ENCODE measurements around the gene ZNF625. TPM values are rescaled to one million over a fixed set of nuclear protein-coding genes. Genes with fewer than 3 reads are reported as not detected.

The ZNF625 gene
- total and polyA plus RNA-seq, 5 donors, result 1.2 to 7.0 (median 5.1) TPM

DNA sequence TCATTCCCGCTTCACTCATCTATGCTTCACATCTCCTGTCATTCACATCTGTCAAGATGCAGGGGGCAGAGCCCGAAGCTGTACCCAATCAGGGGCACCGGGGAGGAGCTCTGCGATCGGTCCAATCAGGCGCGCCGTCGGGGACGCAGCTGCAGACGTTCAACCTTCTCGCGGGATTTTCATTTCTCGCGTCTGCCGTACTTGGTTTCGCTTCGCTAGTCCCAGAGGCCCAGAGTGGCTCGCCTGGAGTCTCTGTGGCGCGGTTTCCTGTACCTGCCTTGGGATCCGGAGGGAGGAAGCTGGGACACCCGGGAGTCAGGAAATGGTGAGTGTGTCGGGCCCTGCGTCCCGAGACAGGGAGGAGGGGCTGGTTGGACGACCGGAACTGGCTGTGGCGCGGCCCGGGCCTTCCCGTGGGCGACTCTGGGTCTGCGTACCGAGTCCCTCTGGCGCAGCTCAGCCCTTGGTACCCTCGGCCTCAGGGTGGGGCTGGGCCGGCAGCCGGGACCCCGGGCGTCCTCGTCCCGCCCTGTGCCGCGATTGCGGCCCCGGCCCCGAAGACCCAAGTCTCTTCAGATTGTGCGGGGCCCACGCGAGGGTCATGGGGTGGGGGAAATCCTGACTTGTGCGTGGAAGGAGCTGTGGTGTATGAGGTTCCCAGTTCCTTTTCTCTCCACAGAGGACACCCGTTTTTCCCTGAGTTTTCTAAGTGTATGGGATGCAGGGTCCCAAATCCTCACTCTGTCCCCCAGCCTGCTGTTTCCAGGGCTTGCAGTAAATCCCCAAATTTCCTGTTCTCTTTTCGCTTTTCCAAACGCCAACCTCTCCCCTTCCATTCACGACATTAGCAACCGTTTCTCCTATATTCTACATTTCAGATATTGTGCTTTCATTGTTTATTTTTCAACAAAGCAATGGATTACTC lies 6.6 kb upstream of the ZNF625 start, which contains the start of gene ZNF136:
Gene ZNF136 (plus strand): TSS at position 215 of the 925 bp plus-strand sequence. CDS start 108 bp downstream, at position 323.
- peak within 1 kb of the TSS; percentile 88 for H3K4me3 ChIP-seq (ENCODE audit: low read length)
- H3K4me1 ChIP-seq (ENCODE audit: control insufficient read depth, insufficient read depth, low read length), result no peaks in the 10 kb centered on the region
- intact Hi-C loops (cut with DNase I), result no loop called here
- ATAC-seq (peak; percentile 98 to 99), DNase-seq (peak; percentile 96 to 97 (median 97))
- WGBS, result under 1% methylated on average over 57 of the region's 57 CpGs
- no peaks in the 10 kb centered on the region for H3K27me3 ChIP-seq (ENCODE audit: control insufficient read depth, insufficient read depth)
- peak within 1 kb of the TSS; percentile 98 for H3K27ac ChIP-seq (ENCODE audit: low read length)
- no peaks in the 10 kb centered on the region for H3K9me3 ChIP-seq (ENCODE audit: control insufficient read depth, low read length)

DNA sequence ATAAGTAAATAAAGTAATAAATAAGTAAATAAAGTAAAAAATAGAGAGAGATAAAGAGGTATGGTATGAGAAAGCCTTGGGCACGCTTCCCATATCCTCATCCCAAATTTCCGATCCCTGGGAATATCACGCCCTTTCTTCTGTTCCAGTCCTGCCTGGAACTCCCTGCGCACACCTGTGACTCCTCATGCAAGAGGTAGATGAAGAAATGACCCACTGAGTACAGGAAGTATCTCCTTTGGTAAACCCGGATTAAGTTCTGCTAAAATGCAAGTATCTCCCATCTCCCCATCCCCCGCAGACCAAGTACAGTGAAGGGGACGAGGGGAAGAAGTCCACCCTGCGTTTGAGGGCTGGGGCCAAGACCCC lies 6.0 kb upstream of the ZNF625 start:
- intact Hi-C loops (cut with DNase I), result no loop called here
- no peak for DNase-seq
- no peaks in the 10 kb centered on the region for H3K9me3 ChIP-seq (ENCODE audit: control insufficient read depth, low read length)
- H3K4me3 ChIP-seq (ENCODE audit: low read length), result peak overlapping the region; percentile 88
- no peaks in the 10 kb centered on the region for H3K4me1 ChIP-seq (ENCODE audit: control insufficient read depth, insufficient read depth, low read length)
- no peaks in the 10 kb centered on the region for H3K27me3 ChIP-seq (ENCODE audit: control insufficient read depth, insufficient read depth)
- no peak for ATAC-seq
- H3K27ac ChIP-seq (ENCODE audit: low read length), result peak overlapping the region; percentile 45
- 16% methylated on average over 8 of the region's 8 CpGs for WGBS

DNA sequence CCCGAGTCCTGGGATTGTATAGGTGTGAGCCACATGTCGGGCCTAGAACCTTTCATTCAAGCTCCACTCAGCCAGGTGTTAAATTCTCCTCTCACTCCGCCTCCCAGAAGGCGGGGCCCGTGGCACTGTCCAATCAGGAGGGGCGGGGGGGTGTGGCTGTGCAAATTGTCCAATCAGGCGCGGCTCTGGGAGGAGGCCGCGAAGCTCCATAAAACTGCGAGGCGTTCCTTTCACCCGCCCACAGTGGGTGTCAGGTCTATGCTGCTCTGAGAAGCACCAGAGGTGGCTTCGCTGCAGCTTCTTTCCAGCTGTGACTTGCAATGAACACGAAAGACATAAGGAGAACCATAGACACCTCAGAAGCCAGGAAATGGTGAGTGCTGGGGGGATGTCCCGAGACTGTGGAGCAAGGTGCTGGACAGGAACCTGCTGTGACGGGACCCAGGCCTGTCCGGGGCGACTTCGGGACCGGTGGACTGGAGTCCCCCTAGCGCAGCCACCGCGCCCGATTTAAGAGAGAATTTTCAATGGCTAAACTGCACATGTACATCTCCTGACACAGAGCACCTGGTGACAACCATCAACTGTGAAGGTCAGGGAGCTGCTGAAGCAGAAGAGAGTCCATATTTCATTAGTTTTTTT lies 3.4 kb upstream of the ZNF625 start:
- Histone ChIP-seq H3K4me3 (ENCODE audit: low read length) (no peak overlapping the region), H3K27ac (ENCODE audit: low read length) (no peak overlapping the region), H3K4me1 (ENCODE audit: control insufficient read depth, insufficient read depth, low read length) (peaks cover 2% of the 10 kb centered on the region), H3K9me3 (ENCODE audit: control insufficient read depth, low read length) (no peaks in the 10 kb centered on the region), H3K27me3 (ENCODE audit: control insufficient read depth, insufficient read depth) (no peaks in the 10 kb centered on the region)
- intact Hi-C loops (cut with DNase I), result no loop called here
- no peak for ATAC-seq
- no peak for DNase-seq
- 94% methylated on average over 25 of the region's 25 CpGs for WGBS

DNA sequence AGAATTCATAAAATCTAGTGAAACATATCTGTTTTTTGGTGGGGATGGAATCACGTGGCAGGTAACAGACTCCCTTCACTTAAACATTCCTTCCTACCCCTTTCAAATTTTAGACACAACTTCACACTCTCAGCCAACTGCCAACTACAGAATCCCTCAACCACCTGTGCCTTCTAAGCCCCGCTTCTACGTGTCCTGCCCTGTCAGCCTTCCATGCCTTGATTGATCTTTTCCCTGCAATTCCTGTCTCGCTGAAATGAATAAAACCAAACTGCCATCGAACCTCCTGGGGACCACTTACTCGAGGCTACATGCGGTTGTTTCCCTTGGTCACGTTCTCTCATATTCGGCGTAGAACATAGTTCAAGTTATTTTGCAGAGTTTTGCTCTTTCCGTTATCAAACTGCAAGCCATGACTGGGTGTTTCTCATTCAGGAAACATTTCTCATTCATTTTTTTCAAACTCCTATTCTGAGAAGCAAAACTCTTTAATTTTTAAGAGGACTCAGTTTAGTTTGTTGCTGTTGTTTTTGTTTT lies 1.1 kb downstream of the ZNF625 start:
- intact Hi-C loops (cut with DNase I), result no loop called here
- no peak for DNase-seq
- H3K27me3 ChIP-seq (ENCODE audit: control insufficient read depth, insufficient read depth), result no peaks in the 10 kb centered on the region
- H3K9me3 ChIP-seq (ENCODE audit: control insufficient read depth, low read length), result no peaks in the 10 kb centered on the region
- WGBS, result 17% methylated on average over 11 of the region's 11 CpGs
- H3K4me3 ChIP-seq (ENCODE audit: low read length), result peak overlapping the region; percentile 98
- H3K27ac ChIP-seq (ENCODE audit: low read length), result no peak overlapping the region
- ATAC-seq, result no peak
- peaks cover 2% of the 10 kb centered on the region for H3K4me1 ChIP-seq (ENCODE audit: control insufficient read depth, insufficient read depth, low read length)

DNA sequence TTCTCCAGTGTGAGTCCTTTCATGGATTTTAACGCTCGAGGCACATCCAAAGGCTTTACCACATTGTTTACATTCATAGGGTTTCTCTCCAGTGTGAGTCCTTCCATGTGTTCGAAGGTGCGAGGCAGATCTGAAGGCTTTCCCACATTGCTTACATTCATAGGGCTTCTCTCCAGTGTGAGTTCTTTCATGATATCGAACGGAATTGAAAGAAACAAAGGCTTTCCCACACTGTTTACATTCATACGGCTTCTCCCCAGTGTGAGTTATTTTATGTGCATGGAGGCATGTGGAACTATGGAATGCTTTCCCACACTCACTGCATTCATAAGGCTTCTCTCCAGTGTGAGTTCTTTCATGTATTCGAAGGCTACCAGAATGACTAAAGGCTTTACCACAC lies 11.2 kb downstream of the ZNF625 start:
- intact Hi-C loops (cut with DNase I), result loop anchor here in 2 of 4 donors (10.0 kb wide), 3 partner anchors 91 to 221 kb away; partner anchors contain the start of genes ZNF700 (in 1 of the 2) and ZNF878 (in 1 of the 2)
- H3K9me3 ChIP-seq (ENCODE audit: control insufficient read depth, low read length), result peaks cover 1% of the 10 kb centered on the region
- 96% methylated on average over 8 of the region's 8 CpGs for WGBS

DNA sequence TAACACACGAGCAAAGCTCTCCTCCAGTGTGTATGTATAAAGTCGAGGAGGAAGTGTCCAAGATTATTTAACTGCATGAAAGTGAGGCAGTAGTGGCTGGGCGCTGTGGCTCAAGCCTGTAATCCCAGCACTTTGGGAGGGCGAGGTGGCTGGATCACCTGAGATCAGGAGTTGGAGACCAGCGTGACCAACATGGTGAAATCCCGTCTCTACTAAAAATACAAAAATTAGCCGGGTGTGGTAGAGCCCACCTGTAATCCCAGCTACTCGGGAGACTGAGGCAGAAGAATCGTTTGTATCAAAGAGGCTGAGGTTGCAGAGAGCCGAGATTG lies 15.2 kb downstream of the ZNF625 start:
- WGBS, result 56% methylated on average over 10 of the region's 10 CpGs
- no peak for DNase-seq
- intact Hi-C loops (cut with DNase I), result loop anchor here (2.0 to 10.0 kb wide), 8 partner anchors 49 to 344 kb away; partner anchors contain the start of genes ZNF491 (in 1 of the 4), ZNF700 (in 1 of the 4) and ZNF878 (in 1 of the 4)

More for the DNA sequence above, 11.2 kb downstream of the ZNF625 start:
- Histone ChIP-seq H3K27ac (ENCODE audit: low read length) (no peak overlapping the region), H3K27me3 (ENCODE audit: control insufficient read depth, insufficient read depth) (no peaks in the 10 kb centered on the region), H3K4me1 (ENCODE audit: control insufficient read depth, insufficient read depth, low read length) (peaks cover 2% of the 10 kb centered on the region), H3K4me3 (ENCODE audit: low read length) (no peak overlapping the region)
- DNase-seq, result no peak
- no peak for ATAC-seq

DNA sequence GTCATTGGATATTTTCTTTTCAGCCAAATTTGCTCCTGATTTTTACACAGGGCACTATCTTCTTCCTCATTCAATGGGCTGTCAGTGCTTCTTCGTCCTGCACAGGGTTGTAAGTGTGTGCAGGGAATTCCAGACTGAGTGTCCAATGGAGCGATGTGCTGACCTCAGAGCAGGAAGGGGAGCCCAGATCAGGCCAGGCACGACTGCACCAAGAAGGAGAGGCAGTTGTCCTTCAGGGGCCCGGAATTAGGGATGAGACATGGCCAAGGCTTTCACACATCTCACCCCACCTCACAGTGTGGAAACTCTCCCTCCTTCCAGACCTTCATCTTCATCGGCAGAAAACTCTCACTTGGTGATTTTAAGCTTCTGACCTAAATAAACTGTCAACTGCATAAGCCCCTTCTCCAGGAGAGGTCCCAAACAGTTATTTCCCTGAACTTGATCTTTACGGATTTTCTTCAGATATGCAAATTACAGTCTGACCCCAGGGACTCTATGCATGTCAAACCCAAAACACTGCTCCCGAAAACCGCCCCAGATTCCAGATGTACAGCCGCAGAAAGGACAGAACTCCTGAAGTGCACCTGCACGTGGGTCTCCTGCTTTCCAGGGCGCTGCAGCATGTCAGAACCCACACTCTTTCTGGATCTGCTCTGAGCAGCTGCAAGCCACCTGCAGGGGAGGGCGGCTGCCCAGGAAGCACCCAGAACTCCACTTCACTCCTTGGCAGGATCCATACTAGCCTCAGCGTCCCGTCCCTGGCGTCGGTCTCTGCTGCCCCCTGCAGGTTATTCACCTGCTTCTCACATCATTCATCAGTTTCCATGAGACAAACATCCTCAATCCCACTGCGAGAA lies 15.8 kb downstream of the ZNF625 start:
- Histone ChIP-seq H3K4me1 (ENCODE audit: control insufficient read depth, insufficient read depth, low read length) (peaks cover 4% of the 10 kb centered on the region), H3K9me3 (ENCODE audit: control insufficient read depth, low read length) (peaks cover 1% of the 10 kb centered on the region), H3K4me3 (ENCODE audit: low read length) (peak overlapping the region; percentile 98), H3K27ac (ENCODE audit: low read length) (no peak overlapping the region), H3K27me3 (ENCODE audit: control insufficient read depth, insufficient read depth) (no peaks in the 10 kb centered on the region)
- 4% methylated on average over 17 of the region's 17 CpGs for WGBS
- ATAC-seq (peak; percentile 92), DNase-seq (peak; percentile 87 to 94 (median 94))
- intact Hi-C loops (cut with DNase I), result loop anchor here (2.0 to 10.0 kb wide), 8 partner anchors 48 to 343 kb away; partner anchors contain the start of genes ZNF491 (in 1 of the 4), ZNF700 (in 1 of the 4) and ZNF878 (in 1 of the 4)

More for the DNA sequence above, 15.2 kb downstream of the ZNF625 start:
- H3K27ac ChIP-seq (ENCODE audit: low read length), result no peak overlapping the region
- peaks cover 4% of the 10 kb centered on the region for H3K4me1 ChIP-seq (ENCODE audit: control insufficient read depth, insufficient read depth, low read length)
- no peaks in the 10 kb centered on the region for H3K27me3 ChIP-seq (ENCODE audit: control insufficient read depth, insufficient read depth)
- H3K4me3 ChIP-seq (ENCODE audit: low read length), result no peak overlapping the region
- H3K9me3 ChIP-seq (ENCODE audit: control insufficient read depth, low read length), result peaks cover 1% of the 10 kb centered on the region
- no peak for ATAC-seq

DNA sequence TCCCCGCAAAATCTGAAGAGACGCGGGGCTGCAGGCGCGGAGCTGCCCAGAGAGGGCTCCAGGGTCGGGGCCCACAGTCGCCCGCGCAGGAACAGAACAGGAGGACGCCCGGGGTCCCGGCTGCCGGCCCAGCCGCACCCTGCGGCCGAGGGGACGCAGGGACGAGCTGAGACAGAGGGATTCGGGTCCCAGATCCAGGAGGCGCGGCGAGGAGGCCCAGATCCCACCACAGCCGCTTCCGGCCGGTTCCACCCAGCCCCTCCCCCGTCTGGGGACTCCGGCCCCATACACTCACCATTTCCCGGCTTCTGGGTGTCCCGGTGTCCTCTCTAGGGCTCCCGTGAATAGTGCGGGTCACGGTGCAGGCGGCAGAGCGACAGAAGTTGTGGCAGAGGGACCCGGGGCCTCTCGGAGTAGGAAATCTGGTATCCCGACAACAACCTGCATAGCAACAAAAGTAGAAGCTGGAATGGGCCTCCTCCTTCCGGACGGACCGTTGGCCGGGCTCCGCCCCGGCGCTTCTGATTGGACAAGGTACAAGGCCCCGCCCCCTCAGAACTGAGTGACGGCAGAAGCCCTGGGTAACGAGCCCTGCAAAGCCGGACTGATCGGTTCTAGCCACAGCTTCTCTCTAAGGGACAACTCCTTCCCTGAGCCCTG lies 16.5 kb downstream of the ZNF625 start, which contains the start of gene ZNF20:
Gene ZNF20 (minus strand): TSS at position 466 of the 660 bp plus-strand sequence. CDS start 168 bp downstream, at position 298.
- DNase-seq (peak; percentile 95 to 98 (median 98)), ATAC-seq (peak; percentile 99 to 100)
- peak within 1 kb of the TSS; percentile 98 for H3K4me3 ChIP-seq (ENCODE audit: low read length)
- H3K4me1 ChIP-seq (ENCODE audit: control insufficient read depth, insufficient read depth, low read length), result peaks cover 4% of the 10 kb centered on the region
- peak within 1 kb of the TSS; percentile 88 for H3K27ac ChIP-seq (ENCODE audit: low read length)
- intact Hi-C loops (cut with DNase I), result loop anchor here (2.0 to 10.0 kb wide), 8 partner anchors 48 to 343 kb away; partner anchors contain the start of genes ZNF491 (in 1 of the 4), ZNF700 (in 1 of the 4) and ZNF878 (in 1 of the 4)
- no peaks in the 10 kb centered on the region for H3K9me3 ChIP-seq (ENCODE audit: control insufficient read depth, low read length)
- no peaks in the 10 kb centered on the region for H3K27me3 ChIP-seq (ENCODE audit: control insufficient read depth, insufficient read depth)
- WGBS, result under 1% methylated on average over 49 of the region's 49 CpGs

DNA sequence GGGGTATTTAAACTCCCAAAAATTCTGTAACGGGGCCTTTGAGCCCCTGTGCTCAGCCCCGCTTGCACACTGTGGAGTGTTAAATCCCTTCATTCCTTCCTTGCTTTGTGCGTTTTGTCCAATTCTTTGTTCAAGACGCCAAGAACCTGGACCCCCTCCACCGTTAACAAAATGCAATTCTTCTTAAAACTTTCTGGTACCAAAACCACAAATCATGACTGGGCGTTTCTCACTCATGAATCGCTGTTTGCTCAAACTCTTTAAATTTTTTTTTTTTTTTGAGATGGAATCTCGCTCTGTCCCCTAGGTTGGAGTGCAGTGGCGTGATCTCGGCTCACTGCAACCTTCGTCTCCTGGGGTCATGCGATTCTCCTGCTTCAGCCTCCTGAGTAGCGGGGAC lies 17.3 kb downstream of the ZNF625 start:
- ATAC-seq (no peak), DNase-seq (no peak)
- Histone ChIP-seq H3K27ac (ENCODE audit: low read length) (no peak overlapping the region), H3K9me3 (ENCODE audit: control insufficient read depth, low read length) (no peaks in the 10 kb centered on the region), H3K4me1 (ENCODE audit: control insufficient read depth, insufficient read depth, low read length) (peaks cover 4% of the 10 kb centered on the region), H3K4me3 (ENCODE audit: low read length) (peak overlapping the region; percentile 98), H3K27me3 (ENCODE audit: control insufficient read depth, insufficient read depth) (no peaks in the 10 kb centered on the region)
- WGBS, result 30% methylated on average over 13 of the region's 13 CpGs
- intact Hi-C loops (cut with DNase I), result no loop called here
